ENCODE measurements around the gene MYT1.
"Not testable (repeated sequence)": the region's sequence is repeated elsewhere in the genome, so short reads cannot be mapped to it uniquely, and the experiment has no call there.

GRCh38 chr20:64123517-64123916, 40.7 kb upstream of the MYT1 start:
- not testable (repeated sequence) for TF ChIP-seq EZH2 (IDR thresholded peaks at IDR 0.05; ENCODE audit: borderline replicate concordance, low read length); CTCF (IDR thresholded peaks at IDR 0.05; ENCODE audit: low read length)

Measured in OCI-LY1 (cell line).